ENCODE measurements around the gene MAN1B1.

GRCh38 chr9:137050570-137050969 lies 36.2 kb upstream of the MAN1B1 start:
- no peak for TF ChIP-seq POLR2A (IDR thresholded peaks at IDR 0.05)
- TF ChIP-seq CTCF (IDR thresholded peaks at IDR 0.05): no peak

All from sigmoid colon (tissue), 3 donors.